H9 (cell line): ENCODE data around the gene FOXJ3. TPM values are rescaled to one million over a fixed set of nuclear protein-coding genes. Genes with fewer than 3 reads are reported as not detected.

Source experiments
- DNase-seq: peaks from one replicate; pipeline ENCODE4 v3.0.0-alpha.2; 2017
- H2AFZ ChIP-seq: one replicate; pipeline ENCODE4 v1.6.1; 2013; ENCODE audit warnings: mild to moderate bottlenecking, low read length, control low read depth, moderate library complexity
- H2AK5ac ChIP-seq: 2 replicates; pipeline ENCODE4 v1.6.1; 2013; ENCODE audit warnings: low read length, control low read depth, mixed read lengths; ENCODE audit not compliant: insufficient read length
- H2BK120ac ChIP-seq: one replicate; pipeline ENCODE4 v1.6.1; 2013; ENCODE audit warnings: low read depth, mild to moderate bottlenecking, low read length, control low read depth, inconsistent platforms; ENCODE audit not compliant: poor library complexity, severe bottlenecking
- H2BK12ac ChIP-seq: 2 replicates; pipeline ENCODE4 v1.6.1; 2013; ENCODE audit warnings: low read length, control low read depth, mixed read lengths, low read depth; ENCODE audit not compliant: insufficient read length
- H2BK15ac ChIP-seq: 2 replicates; pipeline ENCODE4 v1.6.1; 2013; ENCODE audit warnings: low read depth, low read length, control low read depth
- H2BK20ac ChIP-seq: one replicate; pipeline ENCODE4 v1.6.1; 2013; ENCODE audit warnings: low read depth, mild to moderate bottlenecking, low read length, control low read depth, inconsistent platforms; ENCODE audit not compliant: poor library complexity, severe bottlenecking
- H2BK5ac ChIP-seq: 2 replicates; pipeline ENCODE4 v1.6.1; 2013; ENCODE audit warnings: low read length, control low read depth, mixed read lengths; ENCODE audit not compliant: insufficient read length
- H3K14ac ChIP-seq: 2 replicates; pipeline ENCODE4 v1.6.1; 2013; ENCODE audit warnings: low read length, control low read depth; ENCODE audit not compliant: insufficient read depth
- H3K18ac ChIP-seq: 2 replicates; pipeline ENCODE4 v1.6.1; 2013; ENCODE audit warnings: low read depth, mild to moderate bottlenecking, mixed read lengths, low read length, control low read depth; ENCODE audit not compliant: insufficient read length
- H3K23ac ChIP-seq: 2 replicates; pipeline ENCODE4 v1.6.1; 2013; ENCODE audit warnings: low read length, control low read depth, mixed read lengths, low read depth; ENCODE audit not compliant: insufficient read length
- H3K23me2 ChIP-seq: 2 replicates; pipeline ENCODE4 v1.6.1; 2013; ENCODE audit warnings: low read depth, mild to moderate bottlenecking, mixed read lengths, low read length, control low read depth; ENCODE audit not compliant: insufficient read length, poor library complexity, severe bottlenecking
- H3K27ac ChIP-seq: 2 replicates; pipeline ENCODE4 v1.5.1; 2013; ENCODE audit warnings: low read length, control low read depth, mixed read lengths, low read depth; ENCODE audit not compliant: insufficient read length
- H3K27me3 ChIP-seq: 2 replicates; pipeline ENCODE4 v1.6.1; 2013; ENCODE audit warnings: low read length, control low read depth, inconsistent platforms; ENCODE audit not compliant: insufficient read depth
- H3K4ac ChIP-seq: 2 replicates; pipeline ENCODE4 v1.6.1; 2013; ENCODE audit warnings: low read depth, mild to moderate bottlenecking, control low read depth, inconsistent platforms, low read length, moderate library complexity
- H3K4me1 ChIP-seq: 2 replicates; pipeline ENCODE4 v1.6.1; 2013; ENCODE audit warnings: low read length, control low read depth, inconsistent platforms; ENCODE audit not compliant: insufficient read depth
- H3K4me2 ChIP-seq: 2 replicates; pipeline ENCODE4 v1.6.1; 2013; ENCODE audit warnings: low read length, control low read depth, mixed read lengths; ENCODE audit not compliant: insufficient read length, insufficient read depth
- H3K56ac ChIP-seq: 2 replicates; pipeline ENCODE4 v1.6.1; 2013; ENCODE audit warnings: low read depth, mild to moderate bottlenecking, mixed read lengths, low read length, control low read depth; ENCODE audit not compliant: insufficient read length
- H3K79me1 ChIP-seq: 2 replicates; pipeline ENCODE4 v1.6.1; 2013; ENCODE audit warnings: low read depth, mild to moderate bottlenecking, moderate library complexity, low read length, control low read depth, inconsistent platforms; ENCODE audit not compliant: insufficient read depth, poor library complexity, severe bottlenecking
- H3K79me2 ChIP-seq: 2 replicates; pipeline ENCODE4 v1.6.1; 2013; ENCODE audit warnings: low read length, control low read depth, inconsistent platforms; ENCODE audit not compliant: insufficient read depth
- H3K9ac ChIP-seq: 2 replicates; pipeline ENCODE4 v1.6.1; 2013; ENCODE audit warnings: low read length, control low read depth, mixed read lengths; ENCODE audit not compliant: insufficient read length; ENCODE audit errors: extremely low read depth
- H3K9me3 ChIP-seq: one replicate; pipeline ENCODE4 v1.6.1; 2013; ENCODE audit warnings: low read depth, low read length, inconsistent platforms; ENCODE audit not compliant: control insufficient read depth
- H3T11ph ChIP-seq: one replicate; pipeline ENCODE4 v1.6.1; 2013; ENCODE audit warnings: mild to moderate bottlenecking, low read length, control low read depth, inconsistent platforms
- H4K20me1 ChIP-seq: one replicate; pipeline ENCODE4 v1.6.1; 2013; ENCODE audit not compliant: control insufficient read depth, insufficient read length, insufficient read depth
- H4K5ac ChIP-seq: 2 replicates; pipeline ENCODE4 v1.6.1; 2013; ENCODE audit warnings: low read depth, mild to moderate bottlenecking, mixed read lengths, low read length, control low read depth; ENCODE audit not compliant: insufficient read length
- H4K8ac ChIP-seq: replicated peaks from 2 replicates; pipeline ENCODE4 v1.6.1; 2013; ENCODE audit warnings: low read length, control low read depth, mixed read lengths, low read depth; ENCODE audit not compliant: insufficient read length
- H4K91ac ChIP-seq: 2 replicates; pipeline ENCODE4 v1.6.1; 2013; ENCODE audit warnings: low read depth, mild to moderate bottlenecking, moderate library complexity, mixed read lengths, low read length, control low read depth; ENCODE audit not compliant: insufficient read length
- H3K27ac Mint-ChIP-seq, 3 experiments: 2 replicates in 2 of 3; 3 replicates in 1 of 3; pipeline ENCODE4 v1.8.0; 2020 to 2021; ENCODE audit warnings: mixed read lengths in 3 of 3, mild to moderate bottlenecking in 1 of 3, moderate library complexity in 1 of 3
- H3K27me3 Mint-ChIP-seq: 2 replicates; pipeline ENCODE4 v1.8.0; 2021; ENCODE audit warnings: low read depth, mild to moderate bottlenecking, moderate library complexity, mixed read lengths
- H3K36me3 Mint-ChIP-seq, 3 experiments: 2 replicates in 2 of 3; 3 replicates in 1 of 3; pipeline ENCODE4 v1.8.0; 2020 to 2021; ENCODE audit warnings: low read depth in 3 of 3, mixed read lengths in 3 of 3; ENCODE audit not compliant: insufficient read depth in 1 of 3
- H3K4me1 Mint-ChIP-seq, 2 experiments: 2 replicates each; pipeline ENCODE4 v1.8.0; 2020; ENCODE audit warnings: mixed read lengths in 2 of 2
- H3K4me3 Mint-ChIP-seq, 2 experiments: 2 replicates in 1 of 2; 3 replicates in 1 of 2; pipeline ENCODE4 v1.8.0; 2020 to 2021; ENCODE audit warnings: mild to moderate bottlenecking in 2 of 2, mixed read lengths in 2 of 2, moderate library complexity in 1 of 2
- H3K9me3 Mint-ChIP-seq, 2 experiments: 2 replicates in 1 of 2; 3 replicates in 1 of 2; pipeline ENCODE4 v1.8.0; 2020; ENCODE audit warnings: mild to moderate bottlenecking in 2 of 2, mixed read lengths in 2 of 2, moderate library complexity in 1 of 2
- WGBS: extraction: QIAGEN DNeasy Blood & Tissue Kit; methylation state at CpG from one replicate; pipeline ENCODE4 v1.1.7; 2013; ENCODE audit warnings: missing lambda C conversion rate, low lambda C conversion rate, mixed read lengths; ENCODE audit not compliant: insufficient read length; ENCODE audit errors: extremely low coverage; 5-methylcytosine and 5-hydroxymethylcytosine counted together
- total RNA-seq: library from RNA; stranded (reverse); gene quantifications from 2 replicates; pipeline ENCODE4 v1.2.1, GENCODE V29; 2021
- TF ChIP-seq, protein P1 (sequence below): fragments of 200-600 bp; sonication (generic); conservative IDR thresholded peaks from 3 replicates; pipeline ENCODE4 v1.8.0; 2021; ENCODE audit warnings: antibody characterized with exemption, mild to moderate bottlenecking

Gene FOXJ3
- total RNA-seq, 1 experiment from 2014 or later, result 49.9 TPM

DNA sequence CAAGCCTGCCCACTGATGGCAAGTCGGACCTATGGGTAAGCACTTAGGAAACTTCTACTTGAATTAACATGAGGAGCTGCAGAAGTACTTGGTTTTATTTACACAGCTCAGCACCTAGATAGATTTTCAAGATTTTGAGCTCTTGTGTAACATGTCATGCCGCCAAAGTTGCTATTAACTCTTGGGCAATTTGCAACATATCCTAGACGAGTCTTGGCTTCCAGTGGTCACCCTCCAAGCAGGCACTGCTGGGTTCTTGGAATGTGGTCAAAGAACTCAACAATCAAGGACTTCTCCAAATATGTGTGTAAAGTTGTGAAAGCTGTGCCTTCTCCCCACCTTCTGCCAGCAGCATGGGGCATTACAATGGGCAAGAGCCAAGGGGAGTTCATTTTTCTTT is 199.6 kb downstream of the FOXJ3 start:
- no peaks in the 10 kb centered on the region for H3K4me1 Mint-ChIP-seq
- DNase-seq, result no peak
- H2BK15ac ChIP-seq, result no peak overlapping the region
- no peak overlapping the region for H3K4me2 ChIP-seq
- no peaks in the 10 kb centered on the region for H3K9me3 ChIP-seq
- no peak overlapping the region for H4K91ac ChIP-seq
- no peak overlapping the region for H3K27ac ChIP-seq
- H3K23me2 ChIP-seq, result no peaks in the 10 kb centered on the region
- H4K8ac ChIP-seq, result no peak overlapping the region
- WGBS, result no CpG with 5 or more reads among the region's 3 CpGs
- H3K27me3 Mint-ChIP-seq, result no peaks in the 10 kb centered on the region; the same call in 1 of the 2 replicates
- TF ChIP-seq, protein P1, sequence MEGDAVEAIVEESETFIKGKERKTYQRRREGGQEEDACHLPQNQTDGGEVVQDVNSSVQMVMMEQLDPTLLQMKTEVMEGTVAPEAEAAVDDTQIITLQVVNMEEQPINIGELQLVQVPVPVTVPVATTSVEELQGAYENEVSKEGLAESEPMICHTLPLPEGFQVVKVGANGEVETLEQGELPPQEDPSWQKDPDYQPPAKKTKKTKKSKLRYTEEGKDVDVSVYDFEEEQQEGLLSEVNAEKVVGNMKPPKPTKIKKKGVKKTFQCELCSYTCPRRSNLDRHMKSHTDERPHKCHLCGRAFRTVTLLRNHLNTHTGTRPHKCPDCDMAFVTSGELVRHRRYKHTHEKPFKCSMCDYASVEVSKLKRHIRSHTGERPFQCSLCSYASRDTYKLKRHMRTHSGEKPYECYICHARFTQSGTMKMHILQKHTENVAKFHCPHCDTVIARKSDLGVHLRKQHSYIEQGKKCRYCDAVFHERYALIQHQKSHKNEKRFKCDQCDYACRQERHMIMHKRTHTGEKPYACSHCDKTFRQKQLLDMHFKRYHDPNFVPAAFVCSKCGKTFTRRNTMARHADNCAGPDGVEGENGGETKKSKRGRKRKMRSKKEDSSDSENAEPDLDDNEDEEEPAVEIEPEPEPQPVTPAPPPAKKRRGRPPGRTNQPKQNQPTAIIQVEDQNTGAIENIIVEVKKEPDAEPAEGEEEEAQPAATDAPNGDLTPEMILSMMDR, result no peak
- H2AFZ ChIP-seq, result no peak overlapping the region
- no peak overlapping the region for H2BK20ac ChIP-seq
- no peaks in the 10 kb centered on the region for H3K4me1 ChIP-seq
- H3K56ac ChIP-seq, result no peak overlapping the region
- no peaks in the 10 kb centered on the region for H3K79me1 ChIP-seq
- no peak overlapping the region for H3K9ac ChIP-seq
- H2AK5ac ChIP-seq, result no peak overlapping the region
- H4K5ac ChIP-seq, result no peak overlapping the region
- no peak overlapping the region for H3K23ac ChIP-seq
- H3K4ac ChIP-seq, result no peak overlapping the region
- no peak overlapping the region; a peak in 1 of 7 replicates for H3K27ac Mint-ChIP-seq
- no peak overlapping the region for H3T11ph ChIP-seq
- H2BK12ac ChIP-seq, result no peak overlapping the region
- no peak overlapping the region for H2BK5ac ChIP-seq
- H4K20me1 ChIP-seq, result no peaks in the 10 kb centered on the region
- no peaks in the 10 kb centered on the region for H3K79me2 ChIP-seq
- H3K4me3 Mint-ChIP-seq, result no peak overlapping the region
- H3K36me3 Mint-ChIP-seq, result no peaks in the 10 kb centered on the region
- H3K14ac ChIP-seq, result no peak overlapping the region
- H2BK120ac ChIP-seq, result no peak overlapping the region
- H3K18ac ChIP-seq, result no peak overlapping the region
- no peaks in the 10 kb centered on the region for H3K27me3 ChIP-seq
- no peaks in the 10 kb centered on the region for H3K9me3 Mint-ChIP-seq
